Nephron progenitor cell (in vitro differentiated cells): ENCODE data around the gene TADA1.

Experiments
- DNase-seq: peaks from one replicate; pipeline ENCODE4 v3.0.0; 2021
- H3K27ac Mint-ChIP-seq: 2 replicates; pipeline ENCODE4 v1.8.0; 2021; ENCODE audit warnings: mild to moderate bottlenecking, moderate library complexity, mixed read lengths
- H3K27me3 Mint-ChIP-seq: 2 replicates; pipeline ENCODE4 v1.8.0; 2021; ENCODE audit warnings: mild to moderate bottlenecking, low read depth, mixed read lengths; ENCODE audit not compliant: poor library complexity
- H3K36me3 Mint-ChIP-seq: 2 replicates; pipeline ENCODE4 v1.8.0; 2021; ENCODE audit warnings: low read depth, mixed read lengths
- H3K4me1 Mint-ChIP-seq: 2 replicates; pipeline ENCODE4 v1.8.0; 2021; ENCODE audit warnings: mixed read lengths
- H3K4me3 Mint-ChIP-seq: 2 replicates; pipeline ENCODE4 v1.8.0; 2021; ENCODE audit warnings: mild to moderate bottlenecking, moderate library complexity, mixed read lengths
- H3K9me3 Mint-ChIP-seq: 2 replicates; pipeline ENCODE4 v1.8.0; 2021; ENCODE audit warnings: mild to moderate bottlenecking, moderate library complexity, mixed read lengths
- TF ChIP-seq, protein P1 (sequence below): fragments of 200-600 bp; sonication (generic); IDR thresholded peaks from 2 replicates; pipeline ENCODE4 v1.5.0; 2021; ENCODE audit warnings: antibody characterized with exemption

TADA1 gene

DNA sequence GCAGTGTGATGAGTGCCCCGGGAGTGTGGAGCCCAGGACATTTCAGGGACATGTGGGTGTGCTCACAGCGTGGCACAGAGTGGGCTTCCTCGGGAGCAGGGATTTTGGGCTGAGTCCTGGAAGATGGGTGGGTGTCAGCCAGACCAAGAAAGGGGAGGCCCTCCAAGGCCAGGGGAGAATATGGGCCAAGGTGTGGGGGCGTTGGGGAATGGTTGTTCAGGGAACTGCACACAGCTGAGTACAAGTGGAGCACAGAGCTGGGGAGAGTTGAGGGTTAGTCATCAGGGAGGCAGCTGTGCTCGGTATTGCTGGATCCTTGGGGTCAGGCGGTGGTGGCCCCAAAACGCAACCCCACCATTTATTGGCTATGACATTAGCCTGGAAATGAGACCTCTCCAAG, 31.3 kb downstream of the TADA1 start:
- Mint-ChIP-seq H3K4me3 (no peak overlapping the region), H3K36me3 (peaks cover 82% of the 10 kb centered on the region), H3K4me1 (peaks cover 48% of the 10 kb centered on the region), H3K9me3 (no peaks in the 10 kb centered on the region), H3K27me3 (no peaks in the 10 kb centered on the region), H3K27ac (peak overlapping the region; percentile 84)
- TF ChIP-seq, protein P1, sequence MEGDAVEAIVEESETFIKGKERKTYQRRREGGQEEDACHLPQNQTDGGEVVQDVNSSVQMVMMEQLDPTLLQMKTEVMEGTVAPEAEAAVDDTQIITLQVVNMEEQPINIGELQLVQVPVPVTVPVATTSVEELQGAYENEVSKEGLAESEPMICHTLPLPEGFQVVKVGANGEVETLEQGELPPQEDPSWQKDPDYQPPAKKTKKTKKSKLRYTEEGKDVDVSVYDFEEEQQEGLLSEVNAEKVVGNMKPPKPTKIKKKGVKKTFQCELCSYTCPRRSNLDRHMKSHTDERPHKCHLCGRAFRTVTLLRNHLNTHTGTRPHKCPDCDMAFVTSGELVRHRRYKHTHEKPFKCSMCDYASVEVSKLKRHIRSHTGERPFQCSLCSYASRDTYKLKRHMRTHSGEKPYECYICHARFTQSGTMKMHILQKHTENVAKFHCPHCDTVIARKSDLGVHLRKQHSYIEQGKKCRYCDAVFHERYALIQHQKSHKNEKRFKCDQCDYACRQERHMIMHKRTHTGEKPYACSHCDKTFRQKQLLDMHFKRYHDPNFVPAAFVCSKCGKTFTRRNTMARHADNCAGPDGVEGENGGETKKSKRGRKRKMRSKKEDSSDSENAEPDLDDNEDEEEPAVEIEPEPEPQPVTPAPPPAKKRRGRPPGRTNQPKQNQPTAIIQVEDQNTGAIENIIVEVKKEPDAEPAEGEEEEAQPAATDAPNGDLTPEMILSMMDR, result no peak
- no peak for DNase-seq

DNA sequence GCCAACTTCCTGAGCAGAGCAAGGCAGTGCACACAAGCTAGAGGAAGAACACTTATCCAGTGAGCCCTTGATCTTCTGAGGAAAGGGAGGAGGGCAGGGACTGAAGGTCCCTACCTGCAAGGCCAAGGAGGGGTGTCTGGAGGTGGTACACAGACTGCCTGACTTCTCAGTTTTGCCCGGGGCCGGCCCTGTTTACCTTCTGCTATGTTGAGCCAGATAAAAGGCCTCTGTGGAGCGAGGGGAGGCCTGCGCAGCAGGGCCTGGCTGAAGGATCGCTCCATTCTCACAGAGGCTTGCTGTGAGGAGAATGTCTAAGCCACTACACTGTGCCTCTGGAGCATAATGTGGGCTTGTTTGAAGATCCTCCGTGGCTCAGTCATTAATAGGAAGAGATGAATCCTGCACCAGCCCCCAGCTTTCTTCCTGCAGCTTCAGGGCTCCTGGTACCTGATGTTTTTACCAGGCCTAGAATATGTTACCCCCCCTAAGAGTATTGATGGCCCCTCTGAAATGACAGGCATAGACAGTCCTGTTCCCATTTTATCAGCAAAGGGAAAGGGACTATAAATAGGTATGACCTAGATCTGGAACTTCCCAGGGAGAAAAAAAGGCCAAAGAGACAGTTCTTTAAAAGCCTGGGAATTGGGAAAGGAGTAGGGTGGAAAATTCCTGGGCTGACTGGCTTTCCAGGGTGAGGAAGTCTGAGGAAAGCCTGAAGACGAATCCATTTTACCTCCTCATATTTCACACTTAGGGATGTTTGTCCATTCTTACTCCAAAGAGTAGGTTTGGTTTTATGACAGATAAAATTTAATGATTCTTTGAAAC, 32.1 kb downstream of the TADA1 start:
- H3K4me1 Mint-ChIP-seq, result peaks cover 50% of the 10 kb centered on the region
- no peak for DNase-seq
- peaks cover 74% of the 10 kb centered on the region for H3K36me3 Mint-ChIP-seq

DNA sequence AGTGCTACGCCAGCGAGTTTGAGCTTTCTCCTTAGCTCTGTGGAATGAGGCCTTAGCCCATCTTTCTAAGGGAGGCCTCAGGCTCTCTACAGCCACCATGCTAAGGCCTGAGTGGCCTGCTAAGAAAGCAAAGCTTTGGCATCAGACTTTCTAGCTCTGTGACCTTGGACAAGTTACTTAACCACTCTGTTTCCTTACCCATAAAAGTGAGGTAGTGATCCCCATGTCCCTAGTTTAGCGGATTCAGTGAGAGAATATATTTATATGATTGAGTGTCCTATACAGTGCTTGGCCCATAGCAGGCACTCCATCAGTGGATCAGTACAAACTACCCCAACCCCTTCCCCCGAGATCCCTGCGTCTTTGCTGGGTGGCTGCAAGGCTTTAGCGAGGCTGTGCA, 32.7 kb downstream of the TADA1 start:
- Mint-ChIP-seq H3K36me3 (peaks cover 68% of the 10 kb centered on the region), H3K27ac (peak overlapping the region; percentile 68), H3K27me3 (no peaks in the 10 kb centered on the region), H3K4me3 (no peak overlapping the region), H3K9me3 (no peaks in the 10 kb centered on the region), H3K4me1 (peaks cover 57% of the 10 kb centered on the region)
- TF ChIP-seq, protein P1, result no peak
- DNase-seq, result no peak

More for the DNA sequence above, 32.1 kb downstream of the TADA1 start:
- H3K27ac Mint-ChIP-seq, result peak overlapping the region; percentile 84
- H3K4me3 Mint-ChIP-seq, result no peak overlapping the region
- no peaks in the 10 kb centered on the region for H3K9me3 Mint-ChIP-seq
- no peaks in the 10 kb centered on the region for H3K27me3 Mint-ChIP-seq
- TF ChIP-seq, protein P1, result no peak

DNA sequence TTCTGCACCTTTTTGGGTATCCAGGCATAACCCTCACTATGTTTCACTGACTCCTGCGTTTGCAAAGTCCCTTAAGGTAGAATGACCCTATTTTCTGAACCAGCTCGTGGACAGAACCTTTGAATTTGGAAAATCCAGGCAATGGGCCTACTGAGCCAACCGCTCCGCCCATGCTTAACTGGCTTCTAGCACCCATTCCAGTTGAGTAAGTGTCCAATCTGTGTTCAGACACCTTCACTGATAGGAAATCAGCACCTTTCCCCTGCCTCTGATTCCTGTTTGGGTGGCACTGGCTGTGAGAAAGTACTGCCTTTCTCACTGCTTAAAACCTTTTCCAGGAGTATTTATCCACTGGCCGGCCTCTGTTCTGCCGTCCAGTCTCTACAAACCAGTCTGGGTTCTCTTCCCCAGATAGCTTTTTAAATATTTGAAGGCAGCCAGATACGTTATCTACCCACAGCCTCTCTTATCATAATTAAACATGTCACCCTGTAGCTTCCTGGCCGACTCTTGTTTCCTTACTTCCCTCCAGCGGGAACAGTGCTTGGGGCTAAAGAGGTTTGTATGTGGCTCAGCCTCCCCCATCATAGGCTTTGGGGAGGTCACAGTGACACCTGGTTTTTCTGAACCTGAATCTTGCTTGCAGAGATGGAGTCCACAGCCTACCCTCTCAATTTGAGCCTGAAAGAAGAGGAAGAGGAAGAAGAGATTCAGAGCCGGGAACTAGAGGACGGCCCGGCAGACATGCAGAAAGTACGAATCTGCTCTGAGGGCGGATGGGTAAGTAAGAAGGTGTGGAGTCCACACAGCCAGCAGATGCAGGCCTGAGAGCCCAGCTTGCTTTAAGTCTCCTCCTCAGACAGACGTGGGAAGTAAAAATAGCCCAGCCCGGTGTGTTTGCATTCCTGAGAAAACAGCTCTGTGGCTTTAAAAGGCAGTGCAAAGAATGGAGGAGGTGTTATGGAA, 35.5 kb downstream of the TADA1 start:
- Mint-ChIP-seq H3K4me1 (peaks cover 62% of the 10 kb centered on the region), H3K27me3 (no peaks in the 10 kb centered on the region), H3K4me3 (peak overlapping the region; percentile 85), H3K36me3 (peaks cover 42% of the 10 kb centered on the region), H3K27ac (peak overlapping the region; percentile 39), H3K9me3 (no peaks in the 10 kb centered on the region)
- no peak for DNase-seq
- TF ChIP-seq, protein P1, result no peak

DNA sequence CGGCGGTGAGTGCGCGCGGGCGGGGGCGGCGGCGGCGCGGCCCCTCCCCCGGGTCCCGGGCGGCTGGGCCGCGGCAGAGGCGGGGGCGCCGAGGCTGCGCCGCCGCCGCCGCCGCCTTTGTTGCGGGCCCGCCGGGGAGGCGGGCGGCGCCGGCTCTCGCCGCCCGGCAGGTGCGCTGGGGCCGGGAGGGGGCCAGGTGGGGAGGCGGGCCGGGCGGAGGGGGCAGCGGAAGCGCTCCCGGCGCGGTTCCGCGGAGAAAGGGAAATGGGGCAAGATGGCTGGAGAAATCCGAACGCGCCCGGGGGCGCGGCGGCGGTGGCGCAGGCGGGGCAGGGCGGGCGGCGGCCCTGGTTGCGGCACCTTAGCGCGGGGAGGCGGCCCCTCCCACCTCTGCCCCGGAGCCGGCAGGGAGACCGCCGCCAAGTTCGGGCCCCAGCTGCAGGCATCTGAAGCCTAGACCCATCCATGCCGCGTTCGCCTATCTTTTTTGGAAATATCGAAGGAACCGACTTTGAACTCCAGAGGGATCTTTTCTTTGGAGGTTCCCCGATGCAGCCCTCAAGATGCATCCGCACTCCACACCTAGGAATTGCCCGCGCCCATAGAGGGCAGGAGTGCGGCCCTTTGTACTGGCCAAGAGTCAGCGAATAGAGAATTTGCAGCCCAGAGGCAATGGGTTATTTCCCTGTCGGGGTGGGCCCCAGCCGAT, 36.3 kb downstream of the TADA1 start:
- Mint-ChIP-seq H3K4me1 (peaks cover 61% of the 10 kb centered on the region), H3K4me3 (peak overlapping the region; percentile 85), H3K27me3 (no peaks in the 10 kb centered on the region), H3K27ac (peak overlapping the region; percentile 39), H3K9me3 (peaks cover 1% of the 10 kb centered on the region), H3K36me3 (peaks cover 40% of the 10 kb centered on the region)
- peak; percentile 64 for DNase-seq
- TF ChIP-seq, protein P1, result no peak
